Retinal pigment epithelial cell (primary cell): Measurements from ENCODE around the gene DCDC1.

Experiments
- DNase-seq: peaks from one replicate; pipeline ENCODE4 v3.0.0-alpha.2; 2010; ENCODE audit warnings: low read depth
- H3K4me3 ChIP-seq: 2 replicates; pipeline ENCODE4 v1.5.1; 2011; ENCODE audit warnings: mild to moderate bottlenecking, low read length, control low read depth, moderate library complexity
- CTCF ChIP-seq: conservative IDR thresholded peaks from 2 replicates; pipeline ENCODE4 v1.5.1; 2011; ENCODE audit warnings: low read depth, low read length, control low read depth, inconsistent platforms

Gene DCDC1

GRCh38 chr11:30876228-30876627, 493.3 kb downstream of the DCDC1 start:
- TF ChIP-seq CTCF = no peak
- H3K4me3 ChIP-seq = no peak overlapping the region
- no peak for DNase-seq

- no peak for TF ChIP-seq CTCF
- no peak for DNase-seq
- no peak overlapping the region for H3K4me3 ChIP-seq
These were observed 493.7 kb downstream of the DCDC1 start for GRCh38 chr11:30875806-30876205.

GRCh38 chr11:30873924-30874610, 495.5 kb downstream of the DCDC1 start:
- no peak for DNase-seq
- H3K4me3 ChIP-seq = no peak overlapping the region
- no peak for TF ChIP-seq CTCF

- no peak for DNase-seq
- no peak overlapping the region for H3K4me3 ChIP-seq
- TF ChIP-seq CTCF = no peak
These were observed 500.9 kb downstream of the DCDC1 start for GRCh38 chr11:30868626-30869081.

- H3K4me3 ChIP-seq = no peak overlapping the region
- TF ChIP-seq CTCF = no peak
- no peak for DNase-seq
These were observed 506.3 kb downstream of the DCDC1 start for GRCh38 chr11:30863209-30863608.

GRCh38 chr11:30861531-30861930, 508.0 kb downstream of the DCDC1 start:
- TF ChIP-seq CTCF = no peak
- DNase-seq = no peak
- H3K4me3 ChIP-seq = no peak overlapping the region

GRCh38 chr11:30861064-30861463, 508.5 kb downstream of the DCDC1 start:
- no peak for DNase-seq
- H3K4me3 ChIP-seq = no peak overlapping the region
- no peak for TF ChIP-seq CTCF
